HG02840 (cell line): ENCODE results near the gene COL16A1.

Experiments
- ATAC-seq: cut with Tn5 transposase; IDR thresholded peaks from one replicate; pipeline ENCODE4 v1.9.1; 2021; ENCODE audit warnings: mild to moderate bottlenecking, moderate library complexity, moderate number of reproducible peaks; ENCODE audit not compliant: unreplicated experiment, low FRiP score

COL16A1 gene

DNA sequence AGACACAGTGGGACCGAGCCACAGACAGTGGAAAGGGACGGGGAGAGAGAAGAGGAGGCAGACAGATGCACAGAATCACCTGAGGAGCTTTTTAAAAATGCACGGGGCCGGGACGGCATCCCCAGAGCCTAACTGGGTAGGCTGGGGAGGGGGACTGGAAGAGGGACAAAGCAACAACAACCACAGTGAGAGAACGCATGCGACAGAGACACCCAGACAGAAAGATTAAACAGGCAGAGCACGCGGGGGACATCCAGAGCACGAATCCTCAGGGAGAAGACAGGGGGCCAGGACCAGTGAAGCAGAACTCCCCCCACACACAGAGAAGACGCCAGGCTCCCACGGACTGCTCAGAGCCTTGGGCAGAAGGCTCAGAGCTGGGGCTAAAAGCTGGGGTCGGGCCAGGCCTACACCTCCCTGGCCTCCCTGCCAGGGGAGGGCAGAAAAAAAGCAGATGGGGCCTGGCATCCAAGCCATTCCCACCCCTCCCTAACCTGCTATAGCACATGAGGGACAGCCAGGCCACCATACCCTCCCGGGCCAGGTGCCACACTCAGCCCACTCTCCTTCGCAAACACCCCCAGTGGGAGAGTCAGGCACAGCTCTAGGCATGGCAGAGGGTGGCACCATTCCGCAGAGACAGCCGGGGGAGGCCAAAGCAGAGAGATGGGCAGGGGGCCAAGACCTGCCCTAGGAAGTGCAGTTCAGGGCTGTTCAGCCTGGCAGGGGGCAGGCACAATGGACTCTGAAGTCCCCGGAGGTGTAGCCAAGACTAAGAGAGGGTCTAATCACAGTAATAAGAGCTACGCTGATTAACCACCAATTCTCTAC lies 29.8 kb upstream of the COL16A1 start:
- no peak for ATAC-seq

DNA sequence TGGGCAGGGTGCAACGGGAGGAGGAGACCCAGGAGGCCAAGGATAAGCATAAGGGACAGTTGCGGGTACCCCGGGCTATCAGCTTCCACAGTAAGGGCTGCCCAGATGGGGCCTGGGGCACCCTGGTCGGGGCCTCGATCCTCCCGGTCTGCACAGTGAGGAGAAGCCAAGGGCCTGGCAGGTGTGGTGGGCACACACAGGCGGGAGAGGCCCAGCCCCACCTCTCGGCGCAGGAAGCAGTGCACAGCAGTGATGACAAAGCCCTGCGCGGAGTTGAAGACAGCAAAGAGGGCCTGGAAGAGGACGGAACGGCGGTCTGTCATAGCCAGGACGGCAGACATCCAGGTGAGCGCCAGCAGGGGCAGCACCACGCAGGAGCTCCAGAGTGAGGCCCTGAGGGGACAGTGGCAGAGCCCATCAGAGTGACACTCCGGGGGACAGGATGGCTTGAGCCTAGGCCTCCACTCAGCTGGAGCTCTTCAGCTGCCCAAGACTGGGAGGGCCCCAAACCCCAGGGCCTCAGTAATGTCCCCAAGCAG lies 29.0 kb upstream of the COL16A1 start:
- no peak for ATAC-seq

DNA sequence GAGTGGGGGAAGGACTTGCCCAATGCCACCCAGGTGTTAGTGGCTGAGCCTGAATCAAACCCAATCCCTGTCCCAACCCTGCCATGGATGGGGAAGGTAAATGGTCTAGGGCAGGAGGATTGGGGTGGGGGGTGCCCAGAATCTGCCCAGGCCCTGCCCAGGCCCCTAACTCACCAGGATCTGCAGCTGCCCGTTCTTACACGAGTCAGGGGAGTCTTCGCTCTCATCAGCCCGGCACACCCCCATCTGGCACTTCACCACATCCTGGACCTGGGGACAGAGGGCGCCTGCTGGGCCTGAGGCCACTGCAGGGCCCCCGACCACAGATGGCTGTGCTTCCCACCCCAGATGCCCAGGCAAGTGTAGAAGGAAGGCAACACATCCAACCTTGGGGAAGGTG lies 28.5 kb upstream of the COL16A1 start:
- ATAC-seq = no peak

DNA sequence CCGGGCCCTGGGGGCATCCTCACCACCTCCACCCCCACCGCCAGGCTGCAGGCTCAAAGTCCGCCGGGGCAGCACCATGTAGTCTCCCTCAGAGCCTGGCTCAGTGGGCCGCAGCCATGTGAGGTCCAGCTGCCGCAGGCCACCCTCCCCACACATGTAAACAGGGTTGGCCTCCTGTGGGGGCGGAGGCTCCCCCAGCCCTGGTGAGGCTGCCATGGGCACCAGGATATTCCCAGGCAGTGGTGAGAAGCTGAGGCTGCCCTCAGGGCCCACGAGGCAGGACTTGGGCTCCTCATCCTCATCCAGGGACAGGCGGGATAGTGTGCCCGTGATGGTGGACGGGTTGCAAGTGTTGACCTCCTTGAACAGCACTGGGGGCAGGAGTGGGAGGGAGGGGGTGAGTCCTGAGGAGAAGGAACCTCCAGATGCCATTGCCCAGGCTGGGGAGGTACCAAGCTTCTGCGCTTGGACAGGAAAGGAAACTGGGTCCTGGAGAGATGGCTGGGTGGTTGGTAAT lies 27.3 kb upstream of the COL16A1 start:
- ATAC-seq = no peak

DNA sequence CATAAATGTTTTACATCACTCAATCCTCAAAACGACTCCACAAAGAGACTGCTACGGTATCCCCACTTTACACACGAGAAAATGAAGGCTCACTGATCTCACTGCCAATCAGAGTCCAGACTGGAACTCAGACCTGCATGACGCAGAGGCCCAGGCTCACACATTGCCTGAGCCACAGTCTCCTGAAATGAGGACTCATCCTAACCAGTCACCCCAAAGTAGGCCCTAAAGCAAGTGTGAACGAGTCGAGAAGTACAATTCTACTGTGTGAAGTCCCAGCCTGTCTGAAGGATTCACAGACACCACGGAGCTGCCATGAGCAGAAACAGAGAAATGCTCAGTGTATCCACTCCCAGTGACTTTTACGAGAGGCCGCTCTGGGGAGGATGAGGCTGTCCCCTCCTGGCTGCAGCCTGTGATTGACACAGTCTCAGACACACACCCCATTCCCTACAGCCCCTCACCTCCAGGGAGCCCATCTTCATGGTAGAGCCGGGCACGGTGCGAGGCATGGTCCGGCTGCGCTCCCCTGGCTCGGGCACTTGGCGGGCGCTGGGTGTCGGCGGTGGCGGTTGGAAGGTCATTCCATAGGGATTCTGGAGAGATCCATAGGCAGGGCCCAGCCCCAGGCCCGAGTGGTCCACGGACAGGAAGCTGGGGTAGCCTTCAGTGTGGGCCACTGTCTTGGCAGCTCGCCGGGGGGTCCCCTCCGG lies 26.7 kb upstream of the COL16A1 start:
- no peak for ATAC-seq

DNA sequence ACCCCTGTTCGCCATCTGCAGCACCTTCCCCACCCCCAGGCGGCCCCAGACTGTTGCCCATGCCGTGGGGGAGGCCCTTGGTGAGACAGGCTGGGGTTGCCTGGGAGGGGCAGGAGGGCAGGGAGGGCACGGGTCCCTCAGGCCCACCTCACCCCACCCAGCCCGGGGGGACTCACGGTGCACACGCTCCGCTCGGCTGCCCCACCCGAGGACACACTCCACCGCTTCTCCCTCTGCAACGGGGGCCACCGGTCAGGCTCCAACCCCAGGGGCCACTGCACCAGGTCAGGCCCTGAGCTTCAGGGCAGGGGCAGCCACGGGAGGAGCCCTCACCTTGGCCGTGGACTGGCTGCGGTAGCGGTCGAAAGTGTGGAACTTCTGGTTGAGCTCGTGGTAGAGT lies 24.0 kb upstream of the COL16A1 start:
- no peak for ATAC-seq

DNA sequence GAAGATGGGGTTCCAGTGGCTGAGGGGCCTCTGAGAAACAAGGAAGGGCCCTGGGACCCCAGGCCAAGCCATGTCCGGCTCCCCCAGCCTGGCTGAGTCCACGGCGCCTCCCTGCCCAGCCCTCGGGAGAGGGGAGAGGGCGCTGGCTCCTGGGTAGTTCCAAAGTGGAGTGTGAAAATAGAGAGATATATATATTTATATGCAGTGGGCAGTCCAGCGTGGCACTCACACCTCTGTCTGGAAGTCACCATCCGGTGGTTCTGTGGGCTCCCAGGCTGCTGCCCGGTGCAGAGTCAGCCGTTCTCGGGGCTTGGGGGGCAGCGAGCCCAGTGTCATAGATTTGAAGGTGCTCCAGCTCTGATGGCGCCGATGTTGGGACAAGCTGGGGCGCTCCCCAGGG lies 23.4 kb upstream of the COL16A1 start:
- ATAC-seq = no peak

DNA sequence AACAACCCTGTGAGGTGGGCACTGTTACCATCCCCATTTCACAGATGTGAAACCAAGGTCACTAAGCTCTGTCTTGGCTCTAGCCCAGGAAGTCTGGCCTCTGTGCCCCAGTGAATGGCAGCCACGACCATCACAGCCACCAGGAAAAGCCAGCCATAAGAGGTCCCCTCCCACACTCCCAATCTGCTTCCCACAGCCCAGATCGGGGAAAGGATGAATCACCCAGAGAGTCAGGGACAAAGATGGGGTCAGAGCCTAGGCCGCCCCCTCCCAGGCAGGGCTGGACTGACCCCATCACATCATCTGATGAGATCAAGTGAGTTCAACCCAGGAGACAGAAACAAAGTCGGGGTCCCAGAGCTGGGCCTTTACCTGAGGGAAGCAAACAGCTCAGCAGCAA lies 22.9 kb upstream of the COL16A1 start:
- no peak for ATAC-seq

DNA sequence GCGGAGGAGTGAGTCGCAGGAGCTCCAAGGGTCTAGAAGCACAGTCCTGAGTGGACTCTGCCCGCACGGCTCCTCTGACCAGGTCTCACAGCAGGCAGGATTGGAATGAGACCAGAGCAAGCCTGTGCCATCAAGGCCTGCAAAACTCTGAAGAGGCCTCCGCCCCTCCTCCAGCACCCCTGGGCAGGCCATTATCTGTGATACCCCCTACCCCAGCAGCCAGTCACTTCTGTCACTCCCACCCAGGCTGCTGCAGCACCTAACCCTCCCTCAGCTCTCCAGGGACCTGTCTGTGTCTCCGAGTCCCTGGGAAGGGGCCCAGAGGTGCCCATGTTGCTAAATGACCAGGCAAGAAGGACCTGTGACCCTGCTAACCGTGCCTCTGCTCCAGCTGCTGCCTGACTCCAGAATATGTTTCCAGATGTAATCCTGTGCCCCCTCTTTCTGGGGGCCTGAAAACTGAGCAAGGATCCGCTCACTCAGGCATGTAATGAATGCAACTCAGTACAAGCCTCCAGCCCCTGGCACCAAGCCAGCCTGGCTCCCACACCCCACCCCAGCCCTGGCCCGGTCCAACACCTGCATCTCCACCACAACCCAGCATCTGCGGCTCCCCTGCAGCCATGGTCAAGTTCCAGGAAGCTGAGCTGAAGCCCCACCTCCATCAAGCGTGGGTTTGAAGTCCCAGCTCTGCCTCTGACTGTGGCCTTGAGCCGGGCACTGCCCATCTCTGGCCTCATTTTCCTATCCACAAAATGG lies 22.1 kb upstream of the COL16A1 start:
- no peak for ATAC-seq

DNA sequence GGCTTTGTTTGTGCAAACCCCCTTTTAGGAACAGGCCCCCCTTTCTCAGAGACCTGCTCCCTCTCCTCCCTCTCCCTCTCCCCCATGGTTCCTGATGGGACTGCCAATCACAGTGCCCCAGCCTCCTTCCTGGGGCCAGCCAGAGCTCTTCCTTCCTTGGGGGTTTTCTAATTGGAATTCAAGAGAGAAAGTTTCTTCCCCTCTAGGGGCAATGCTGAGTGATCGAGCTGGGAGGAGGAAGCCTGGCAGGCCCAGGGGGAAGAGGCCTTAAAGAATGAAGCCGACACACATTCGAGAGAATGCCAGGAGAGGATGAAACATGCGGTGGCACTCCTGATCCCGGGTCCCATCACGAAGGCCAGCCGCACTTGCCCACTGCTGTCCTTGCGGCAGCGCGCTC lies 21.3 kb upstream of the COL16A1 start:
- no peak for ATAC-seq

DNA sequence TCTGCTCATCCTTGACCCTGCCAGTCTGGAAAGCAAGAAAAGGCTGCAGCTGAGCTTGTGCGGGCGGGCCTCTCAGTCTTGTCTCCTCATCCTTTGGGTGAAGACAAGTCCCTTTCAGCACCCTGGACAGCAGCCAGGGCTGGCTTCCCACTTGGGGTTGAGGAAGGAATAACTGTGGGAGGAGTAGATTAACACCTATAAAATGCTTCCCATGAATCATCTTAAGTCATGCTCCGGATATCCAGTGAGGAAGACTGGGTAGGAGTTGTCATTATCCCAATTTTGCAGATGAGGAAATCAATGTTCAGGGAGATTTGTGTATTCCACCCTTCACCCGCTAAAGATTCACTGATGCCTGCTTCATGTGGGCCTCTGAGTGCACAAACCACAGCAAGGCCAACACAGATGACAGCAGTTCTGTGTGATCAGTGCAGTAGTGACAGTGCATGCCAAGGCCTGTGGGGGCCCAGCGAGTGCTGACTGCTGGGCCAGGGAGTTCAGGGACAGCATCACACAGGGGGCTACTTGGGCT lies 20.1 kb upstream of the COL16A1 start:
- no peak for ATAC-seq

DNA sequence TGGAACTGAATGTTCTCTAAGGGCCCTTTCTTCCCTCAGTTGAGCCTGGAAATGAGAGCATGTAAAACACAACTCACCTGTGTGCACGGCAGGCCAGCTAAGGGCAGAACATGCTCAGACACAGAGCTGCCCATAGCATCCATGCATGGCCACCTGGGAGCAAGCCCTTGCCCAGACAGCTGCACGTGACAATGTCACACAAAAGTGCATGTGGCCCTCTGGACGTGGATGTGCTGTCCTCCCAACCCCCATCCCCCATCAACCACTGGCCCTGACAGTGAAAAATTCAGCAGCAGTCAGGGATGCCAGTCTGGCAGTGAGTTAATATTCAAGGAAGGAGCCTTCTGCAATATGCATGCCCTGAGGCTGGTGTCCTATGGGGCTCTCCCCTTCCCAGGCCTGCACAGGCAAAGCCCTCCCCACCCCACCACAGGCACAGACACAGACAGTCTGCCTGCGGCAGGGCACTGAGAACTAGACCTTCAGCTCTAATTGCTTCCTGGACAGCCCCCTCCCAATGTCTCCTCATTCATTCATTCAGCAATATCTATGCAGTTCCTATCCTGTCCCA lies 14.6 kb upstream of the COL16A1 start:
- no peak for ATAC-seq

DNA sequence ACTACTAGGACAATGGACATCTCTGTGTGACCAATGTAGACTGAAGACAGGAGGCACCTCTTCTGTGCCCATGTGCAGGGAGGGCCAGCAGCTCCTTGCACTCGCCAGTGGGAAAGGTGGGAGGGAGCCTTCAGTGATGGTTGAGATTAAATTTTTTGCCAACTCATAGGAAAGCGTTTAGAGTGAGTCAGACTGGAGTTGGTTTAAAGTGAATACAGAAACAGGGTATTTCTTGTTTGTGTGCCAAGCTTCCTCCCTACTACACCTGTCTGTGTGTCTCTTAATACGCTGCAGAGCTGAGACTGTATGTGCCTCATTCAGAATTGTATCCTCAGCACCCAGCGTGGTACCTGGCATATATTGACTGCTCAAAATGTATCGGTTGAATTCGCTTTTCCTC lies 13.5 kb upstream of the COL16A1 start:
- ATAC-seq = no peak

DNA sequence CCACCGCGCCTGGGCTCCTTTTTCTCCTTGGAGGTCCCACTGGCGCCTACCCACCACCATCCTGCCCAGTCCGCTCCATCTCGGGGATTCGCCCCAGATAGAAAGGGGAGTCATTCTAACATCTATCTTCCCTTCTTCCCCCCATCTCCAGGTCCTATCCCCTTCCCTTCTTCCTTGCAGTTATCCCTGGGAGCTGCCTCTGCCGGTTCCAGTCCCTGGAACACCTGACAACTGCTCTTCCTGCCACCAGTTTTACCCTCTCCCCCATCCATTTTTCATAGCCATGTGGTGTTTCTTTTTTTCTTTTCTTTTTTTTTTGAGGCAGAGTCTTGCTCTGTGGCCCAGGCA lies 12.0 kb upstream of the COL16A1 start:
- no peak for ATAC-seq

DNA sequence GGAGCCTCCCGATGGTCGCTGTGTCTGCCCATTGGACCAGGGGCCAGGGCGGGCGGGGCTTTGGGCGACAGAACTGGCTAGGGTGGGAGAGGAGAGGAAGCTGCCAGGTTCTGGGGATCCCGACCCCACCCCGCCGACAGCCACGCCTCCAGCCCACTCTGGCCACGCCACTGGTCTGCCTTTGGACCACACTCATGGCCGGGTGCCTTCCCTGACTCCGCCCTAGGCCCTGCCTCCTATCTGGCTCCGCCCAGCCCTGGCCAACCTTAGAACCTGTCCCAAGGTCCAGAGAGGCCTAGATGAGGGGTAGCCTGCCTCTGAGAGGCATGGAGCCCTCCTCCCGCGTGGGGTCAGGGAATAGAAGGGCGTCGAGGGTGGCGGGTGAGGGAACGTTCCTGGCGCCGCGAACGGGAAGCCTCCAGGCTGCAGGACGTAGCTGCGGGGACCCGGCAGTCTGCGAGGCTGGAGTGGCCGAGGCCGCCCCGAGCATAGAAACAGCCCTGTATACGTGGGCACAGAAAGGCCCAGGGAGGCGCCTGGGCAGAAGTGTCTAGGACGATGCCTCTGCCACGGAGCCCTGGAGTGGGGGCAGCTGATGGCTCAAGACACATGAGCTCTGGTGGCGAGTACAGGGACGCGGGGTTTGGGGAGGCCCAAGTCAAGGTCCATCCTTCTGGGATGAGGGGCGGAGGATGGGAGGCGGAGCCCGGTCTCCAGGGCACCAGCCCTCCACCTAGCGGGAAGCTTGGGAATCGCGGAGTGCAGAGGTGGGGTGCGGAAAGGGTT lies 11.5 kb upstream of the COL16A1 start:
- no peak for ATAC-seq

DNA sequence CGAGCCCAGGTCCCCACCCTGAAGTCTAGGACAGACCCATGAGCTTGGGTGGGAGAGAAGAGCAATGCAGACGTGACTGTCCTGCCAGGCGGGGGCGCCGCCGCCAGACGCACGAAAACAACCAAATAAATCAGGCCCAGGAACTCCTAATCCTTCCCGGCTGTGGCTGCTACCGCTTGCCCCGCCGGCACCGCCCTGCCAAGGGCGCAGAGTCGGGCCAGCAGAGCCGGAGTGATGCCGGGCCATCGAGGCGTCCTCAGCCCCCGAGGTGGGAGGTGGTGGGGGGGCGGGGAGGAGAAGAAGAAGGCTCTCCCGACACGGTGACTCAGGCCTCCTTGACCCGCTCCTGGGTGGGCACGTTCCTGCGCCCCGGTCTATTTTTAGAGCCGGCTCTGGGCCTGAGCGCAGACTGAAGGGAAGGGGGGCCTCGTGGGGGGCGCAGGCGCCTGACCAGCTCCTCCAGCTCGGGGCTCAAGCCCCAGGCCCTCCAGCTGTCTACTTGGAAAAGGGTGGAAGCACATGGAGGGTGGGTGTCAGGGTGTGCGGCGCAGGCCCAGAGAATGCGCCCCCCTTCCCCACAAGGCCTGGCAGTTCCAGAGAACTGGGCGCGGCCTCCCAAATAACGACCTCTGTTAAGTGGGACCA lies 10.7 kb upstream of the COL16A1 start:
- ATAC-seq = no peak

DNA sequence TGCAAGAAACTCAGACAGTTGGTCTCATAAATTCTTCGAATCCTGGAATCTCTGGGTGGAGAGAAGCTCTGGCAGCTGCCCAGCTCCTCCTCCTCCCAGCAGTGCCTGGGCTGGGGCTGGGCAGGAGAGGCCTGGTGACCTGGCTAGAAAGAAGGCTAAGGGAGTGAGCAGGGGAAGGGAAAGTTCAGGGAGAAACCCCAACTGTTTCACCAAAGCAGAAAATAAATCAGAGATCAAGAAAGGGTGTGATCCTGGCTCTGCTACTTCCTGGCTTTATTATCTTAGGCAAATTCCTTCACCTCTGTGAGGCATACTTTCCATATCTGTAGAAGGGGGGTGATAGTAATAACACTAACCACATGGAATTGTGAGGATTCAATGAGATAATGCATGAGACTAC lies 8.8 kb upstream of the COL16A1 start:
- no peak for ATAC-seq

DNA sequence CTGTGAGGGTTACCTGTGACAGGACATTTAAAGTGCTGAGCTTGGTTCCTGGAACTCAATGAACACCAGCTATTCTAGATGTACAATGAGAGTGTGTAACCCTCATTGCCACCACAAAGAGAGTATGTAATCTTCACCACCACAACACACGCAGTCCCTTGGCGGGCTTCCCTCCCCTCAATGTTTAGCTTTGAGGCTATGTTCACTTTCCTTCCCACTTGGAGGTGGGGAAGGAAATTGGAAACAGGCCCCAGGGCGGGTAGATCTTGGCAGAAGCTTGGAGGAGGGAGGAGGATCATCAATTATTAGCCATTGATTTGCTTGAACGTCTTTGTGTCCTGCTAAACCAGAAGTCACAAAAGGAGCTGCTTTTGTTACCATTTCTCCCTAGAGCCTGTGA lies 8.3 kb upstream of the COL16A1 start:
- no peak for ATAC-seq

DNA sequence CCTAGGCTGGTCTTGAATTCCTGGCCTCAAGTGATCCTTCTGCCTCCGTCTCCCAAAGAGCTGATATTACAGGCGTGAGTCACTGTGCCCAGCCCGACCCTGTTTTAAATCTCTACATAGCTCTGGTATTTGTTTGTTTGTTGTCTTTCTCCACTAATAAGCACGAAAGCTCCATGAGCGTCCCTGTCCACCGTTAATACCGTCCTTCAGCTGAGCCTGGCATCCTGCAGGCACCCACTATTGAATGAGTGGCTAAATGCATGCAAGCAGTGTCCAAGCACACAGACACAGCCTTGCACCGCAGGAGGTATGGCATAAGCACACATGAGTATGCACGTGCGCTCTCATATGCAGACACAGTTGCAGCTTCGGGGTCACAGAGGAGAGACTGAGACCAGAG lies 4.5 kb upstream of the COL16A1 start:
- no peak for ATAC-seq
